NOMO-1 treated with dmso at 0.1 percent for 144 hours (cell line): ENCODE results near the gene SMIM13.
A peak's percentile ranks its signal among the peaks of the same experiment; 100 is the strongest.

ENCODE experiments used
- DNase-seq: peaks from one replicate; lab custom pipeline; 2025; ENCODE audit not compliant: unreplicated experiment; lab: John Stamatoyannopoulos, UW

Gene SMIM13

DNA sequence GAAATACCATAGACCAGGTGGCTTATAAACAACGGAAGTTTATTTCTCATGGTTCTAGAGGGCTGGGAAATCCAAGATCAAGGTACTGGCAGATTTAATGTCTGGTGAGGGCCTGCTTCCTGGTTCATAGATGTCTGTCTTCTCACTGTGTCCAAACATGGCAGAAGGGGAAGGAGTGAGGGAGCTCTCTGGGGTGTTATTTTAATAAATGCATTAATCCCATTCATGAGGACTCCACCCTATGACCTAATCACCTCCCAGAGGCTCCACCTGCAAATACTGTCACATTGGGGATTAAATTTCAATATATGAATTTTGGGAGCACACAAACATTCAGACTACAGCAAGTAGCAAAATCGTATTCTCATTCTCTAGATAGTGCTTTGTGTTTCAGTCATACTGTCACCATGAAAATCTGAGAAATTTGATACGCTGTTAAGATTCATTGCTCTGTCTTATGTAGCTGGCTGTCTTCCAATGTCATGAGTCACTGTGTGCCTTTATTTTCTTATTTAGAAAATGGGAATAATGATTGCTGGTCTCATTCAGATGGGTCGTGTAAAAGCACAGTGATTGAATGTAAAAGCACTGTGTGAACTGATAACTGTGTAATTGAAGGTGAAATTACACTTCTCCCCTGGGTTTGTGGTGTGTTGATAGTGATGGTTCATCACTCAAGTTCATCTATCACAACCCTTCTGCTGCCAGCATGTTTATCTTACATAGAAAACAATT lies 26.8 kb downstream of the SMIM13 start:
- no peak for DNase-seq

DNA sequence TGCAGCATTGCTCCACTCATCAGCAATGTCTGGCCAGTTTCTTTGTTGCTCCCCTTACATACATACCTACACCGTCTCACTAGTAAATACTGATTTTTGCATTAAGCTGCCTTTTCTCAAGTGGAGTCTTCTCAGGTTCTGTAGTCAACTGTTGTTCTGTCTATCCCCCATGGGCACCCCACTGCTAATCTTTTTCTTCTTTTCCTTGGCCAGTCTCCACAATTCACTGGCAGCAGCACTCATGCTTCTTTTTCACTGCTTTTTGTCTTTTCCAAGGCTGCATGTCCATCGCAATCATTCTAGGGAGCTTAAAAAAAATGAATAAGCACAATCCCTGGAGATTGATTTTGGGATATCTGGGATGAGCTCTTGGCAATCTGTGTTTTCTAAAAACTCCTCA lies 28.2 kb downstream of the SMIM13 start:
- DNase-seq: no peak

DNA sequence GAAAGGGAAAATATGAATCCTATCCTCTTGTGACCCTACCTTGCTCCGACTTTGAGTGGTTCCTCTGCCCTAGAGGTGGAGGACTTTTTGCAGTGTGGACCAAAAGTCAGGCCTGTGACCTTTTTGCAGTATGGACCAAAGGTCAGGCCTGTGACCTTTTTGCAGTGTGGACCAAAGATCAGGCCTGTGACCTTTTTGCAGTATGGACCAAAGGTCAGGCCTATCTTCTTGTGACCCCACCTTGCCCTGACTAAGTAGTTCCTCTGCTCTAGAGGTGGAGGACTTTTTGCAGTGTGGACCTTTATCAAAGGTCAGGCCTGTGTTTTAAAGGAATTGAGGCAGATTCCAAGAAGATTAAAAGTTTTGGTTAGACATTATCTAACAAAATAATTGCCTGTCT lies 28.7 kb downstream of the SMIM13 start:
- DNase-seq: no peak

DNA sequence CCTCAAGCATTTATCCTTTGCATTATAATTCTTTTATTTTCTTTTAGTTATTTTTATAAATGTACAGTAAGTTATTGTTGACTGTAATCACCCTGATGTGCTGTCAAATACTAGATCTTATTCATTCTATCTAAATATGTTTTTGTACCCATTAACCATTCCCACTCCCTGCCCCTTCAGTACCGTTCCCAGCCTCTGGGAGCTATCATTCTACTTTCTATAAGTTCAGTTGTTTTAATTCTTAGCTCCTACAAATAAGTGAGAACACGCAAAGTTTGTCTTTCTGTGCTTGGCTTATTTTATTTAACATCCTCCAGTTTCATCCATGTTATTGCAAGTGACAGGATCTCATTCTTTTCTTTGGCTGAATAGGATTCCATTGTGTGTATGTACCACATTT lies 30.3 kb downstream of the SMIM13 start:
- no peak for DNase-seq

DNA sequence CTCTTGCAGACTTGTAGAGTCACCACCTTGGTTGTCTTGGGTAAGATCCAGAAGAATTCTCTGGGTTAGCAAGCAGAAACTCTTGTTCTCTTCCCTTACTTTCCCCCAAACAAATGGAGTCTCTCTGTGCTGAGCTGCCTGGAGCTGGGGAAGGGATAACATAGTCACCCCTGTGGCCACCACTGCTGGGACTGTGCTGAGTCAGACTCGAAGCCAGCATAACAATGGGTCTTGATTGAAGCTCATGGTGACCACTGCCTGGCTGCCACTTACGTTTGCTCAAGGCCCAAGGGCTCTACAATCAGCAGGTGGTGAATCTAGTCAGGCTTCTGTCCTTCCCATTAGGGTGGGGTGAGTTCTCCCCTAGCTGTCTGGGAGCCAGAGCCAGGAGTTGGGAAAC lies 33.2 kb downstream of the SMIM13 start:
- no peak for DNase-seq

DNA sequence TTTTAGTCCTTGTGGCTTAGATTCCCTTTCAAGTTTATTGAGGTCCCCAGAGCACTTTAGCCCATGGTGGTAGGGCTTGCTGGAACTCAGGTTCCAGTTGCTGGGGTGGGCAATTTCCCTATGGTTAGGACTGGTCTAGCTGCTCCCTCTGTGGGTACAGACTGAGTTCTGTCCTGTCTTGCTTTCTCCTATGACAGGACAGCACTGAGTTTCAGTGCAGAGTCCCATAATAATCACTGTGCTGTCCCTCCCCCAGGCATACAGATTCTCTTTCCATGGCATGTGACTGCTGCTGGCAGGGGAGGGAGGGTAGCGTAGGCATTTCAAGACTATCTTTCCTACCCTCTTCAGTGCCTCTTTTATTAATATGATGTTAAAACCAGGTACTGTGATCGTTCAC lies 35.0 kb downstream of the SMIM13 start:
- DNase-seq: no peak

DNA sequence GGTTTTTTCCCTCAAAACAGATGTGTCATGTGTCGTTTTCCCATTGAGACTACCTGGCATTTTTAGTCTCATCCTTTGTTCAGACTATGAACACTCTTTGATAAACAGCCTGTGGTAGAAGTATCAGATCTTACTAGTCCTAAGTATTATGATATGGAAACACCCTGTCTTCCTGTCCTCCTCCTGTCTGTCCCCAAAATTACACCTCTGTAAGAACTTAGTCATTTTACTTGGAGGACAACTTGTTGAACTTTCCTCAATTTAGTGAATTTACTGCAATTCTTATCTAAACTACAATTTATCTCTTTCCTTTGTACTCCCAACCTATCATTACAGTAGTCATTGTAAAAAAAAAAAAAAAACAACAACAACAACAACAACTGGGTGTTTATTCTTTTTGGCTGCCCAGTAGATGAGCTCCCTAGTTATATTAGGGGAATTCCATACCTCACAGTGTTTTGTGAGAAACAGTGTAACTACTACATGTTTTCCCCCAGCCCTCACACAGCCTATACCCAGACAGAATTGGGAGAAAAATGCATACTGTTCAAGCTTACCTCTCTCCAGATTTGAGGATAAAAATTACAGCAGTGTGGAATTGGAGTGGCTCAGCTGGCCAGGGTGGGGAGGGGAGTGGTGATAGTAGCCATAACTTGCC lies 36.4 kb downstream of the SMIM13 start:
- no peak for DNase-seq

DNA sequence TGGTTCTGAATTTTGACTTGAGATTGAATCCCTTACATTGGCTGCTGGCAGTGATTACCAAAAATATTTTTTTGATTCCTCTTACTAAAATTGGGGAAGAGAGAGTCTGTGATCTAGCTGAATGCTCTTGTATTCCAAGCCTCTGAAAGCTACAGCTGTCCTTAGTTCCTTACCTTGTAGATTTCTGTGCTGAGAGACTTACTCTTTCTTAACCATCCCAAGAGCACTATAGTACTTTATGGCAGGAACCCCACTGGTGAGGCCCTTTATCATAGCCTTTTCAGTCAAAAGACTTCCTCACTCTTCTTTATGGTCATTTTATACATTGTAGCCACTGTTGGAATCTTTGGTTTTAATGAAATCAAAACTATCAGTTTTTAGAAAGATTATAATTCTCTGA lies 37.0 kb downstream of the SMIM13 start:
- no peak for DNase-seq

DNA sequence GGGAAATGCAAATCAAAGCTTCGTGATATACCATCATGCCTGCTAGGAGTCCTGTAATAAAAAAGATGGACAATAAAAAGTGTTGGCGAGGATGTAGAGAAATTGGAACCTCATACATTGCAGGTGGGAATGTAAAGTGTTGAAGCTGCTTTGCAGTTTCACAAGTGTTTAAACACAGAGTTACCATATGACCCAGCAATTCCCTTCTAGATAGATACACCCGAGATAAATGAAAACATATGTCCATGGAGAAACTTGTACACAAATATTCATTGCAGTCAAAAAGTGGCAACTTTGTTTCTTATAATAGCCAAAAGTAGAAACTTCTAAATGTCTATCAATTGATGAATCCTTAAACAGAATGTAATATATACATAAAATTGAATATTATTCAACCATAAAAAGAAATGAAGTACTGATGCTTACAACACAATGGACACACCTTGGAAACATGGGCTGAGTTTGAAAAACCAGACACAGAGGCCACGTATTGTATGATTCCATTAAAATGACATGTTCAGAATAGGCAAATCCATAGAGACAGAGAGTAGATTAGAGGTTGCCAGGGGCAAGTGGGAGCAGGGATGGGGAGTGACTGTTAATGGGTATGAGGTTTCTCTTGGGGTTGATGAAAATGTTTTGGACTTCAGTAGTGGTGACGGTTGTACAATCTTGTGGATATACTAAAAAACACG lies 38.7 kb downstream of the SMIM13 start:
- DNase-seq: no peak

DNA sequence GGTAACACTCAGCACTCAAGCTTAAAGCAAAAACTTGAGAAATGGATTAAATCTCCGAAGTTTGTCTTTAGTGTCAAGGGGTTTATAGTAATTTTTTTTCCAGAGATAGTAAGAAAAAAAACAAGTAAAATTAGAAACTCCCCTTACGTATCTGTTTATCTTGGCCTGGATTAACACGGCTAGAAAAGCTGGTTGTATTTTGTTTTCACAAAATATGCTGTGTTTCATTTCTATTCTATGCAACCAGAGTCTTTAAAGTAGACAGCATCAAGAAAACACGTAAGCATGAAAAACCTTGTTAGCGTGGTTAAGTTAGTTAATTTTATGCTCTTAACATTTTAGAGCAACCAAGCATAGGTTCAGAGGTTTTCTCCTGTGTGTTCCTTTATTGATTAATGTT lies 39.6 kb downstream of the SMIM13 start:
- no peak for DNase-seq

DNA sequence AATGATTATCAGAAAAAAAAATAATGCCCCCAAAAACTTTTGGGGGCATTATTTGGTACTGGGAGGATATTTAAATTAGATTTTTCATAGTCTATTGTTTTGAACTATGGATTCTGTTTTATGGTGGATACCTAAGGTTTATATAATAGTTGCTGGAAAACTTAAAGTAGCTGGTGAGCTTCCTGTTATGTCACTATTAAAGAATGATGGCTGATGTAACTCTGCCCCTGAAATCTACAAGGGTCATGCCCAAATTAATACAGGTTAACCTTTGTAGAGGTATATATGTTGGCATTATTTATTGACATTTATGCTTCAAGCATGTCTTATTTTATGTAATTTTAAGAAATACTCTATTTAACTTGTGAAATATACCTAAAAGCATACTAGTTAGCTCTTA lies 43.2 kb downstream of the SMIM13 start:
- DNase-seq: no peak

DNA sequence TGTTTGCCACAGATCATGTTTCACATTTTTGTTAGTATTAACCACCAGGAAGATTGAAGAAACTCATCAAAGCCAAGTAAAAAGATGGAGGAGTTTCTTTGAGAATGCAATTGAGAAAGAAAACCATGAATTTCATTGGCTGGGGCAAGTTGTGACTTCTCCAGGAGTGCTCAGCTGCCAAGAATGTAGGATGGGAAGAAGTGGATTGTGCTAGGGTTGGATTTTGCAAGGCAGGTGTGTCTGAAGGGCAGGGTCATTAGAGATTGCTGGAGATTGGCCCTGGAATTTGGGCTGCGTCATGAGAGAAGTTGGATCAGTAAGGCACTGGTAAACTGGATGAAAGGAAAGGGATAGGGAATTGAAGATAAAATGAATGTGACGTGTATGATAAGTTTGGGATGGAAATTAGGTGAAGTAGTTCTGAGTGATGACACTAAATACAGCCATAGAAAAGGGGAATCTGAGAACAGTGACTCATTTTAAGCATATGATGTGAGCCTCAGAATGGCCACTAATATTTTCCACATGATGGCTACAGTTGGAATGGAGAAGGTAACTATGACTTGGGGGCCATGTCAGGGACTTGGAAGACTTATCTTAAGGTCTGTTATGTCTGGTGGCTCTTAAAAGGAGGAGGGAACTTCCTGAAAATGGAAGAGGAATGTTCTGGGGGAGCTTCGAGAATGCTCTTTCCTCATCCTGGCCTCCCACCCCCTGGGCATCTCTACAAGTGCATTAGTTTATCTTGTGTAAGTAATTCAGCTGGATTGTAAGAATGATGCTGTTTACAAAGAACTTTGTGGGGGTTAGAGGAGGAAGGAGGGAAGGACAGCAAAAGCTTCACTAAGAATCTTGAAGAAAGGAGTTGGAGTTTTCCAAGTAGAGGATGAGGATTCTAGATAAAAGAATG lies 45.7 kb downstream of the SMIM13 start:
- DNase-seq: no peak

DNA sequence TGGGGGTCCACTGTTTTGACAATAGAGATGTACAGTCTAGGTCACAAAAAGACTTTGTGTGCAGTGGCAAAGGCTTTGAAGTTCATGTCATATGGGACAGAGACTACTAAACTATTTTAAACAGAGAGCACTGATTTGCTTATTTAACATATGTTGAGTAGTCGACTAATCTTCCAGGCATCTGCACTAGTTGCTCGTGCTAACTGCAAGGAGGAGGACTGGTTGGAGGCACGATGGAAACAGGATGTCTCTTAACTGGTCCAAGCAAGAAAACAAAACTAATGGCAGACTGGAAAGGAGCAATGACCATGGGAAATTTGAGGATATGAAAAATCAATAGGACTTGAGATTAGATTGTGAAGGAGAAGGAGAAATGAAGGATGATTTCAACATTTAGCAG lies 46.4 kb downstream of the SMIM13 start:
- DNase-seq: no peak

DNA sequence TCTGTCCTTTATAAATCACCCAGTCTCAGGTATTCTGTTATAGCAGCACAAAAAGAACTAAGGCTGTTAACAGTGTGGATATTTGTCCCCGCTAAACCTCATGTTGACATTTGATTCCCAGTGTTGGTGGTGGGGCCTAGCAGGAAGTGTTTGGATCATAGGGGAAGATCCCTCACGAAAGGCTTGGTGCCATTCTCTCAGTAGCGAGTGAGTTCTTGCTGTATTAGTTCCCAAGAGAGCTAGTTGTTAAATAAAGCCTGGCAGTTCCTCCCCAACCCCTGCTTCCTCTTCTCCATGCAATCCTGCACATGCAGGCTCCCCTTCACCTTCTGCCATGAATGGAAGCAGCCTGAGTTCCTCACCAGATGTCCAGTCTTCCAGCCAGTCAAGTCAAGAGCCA lies 47.7 kb downstream of the SMIM13 start:
- no peak for DNase-seq

DNA sequence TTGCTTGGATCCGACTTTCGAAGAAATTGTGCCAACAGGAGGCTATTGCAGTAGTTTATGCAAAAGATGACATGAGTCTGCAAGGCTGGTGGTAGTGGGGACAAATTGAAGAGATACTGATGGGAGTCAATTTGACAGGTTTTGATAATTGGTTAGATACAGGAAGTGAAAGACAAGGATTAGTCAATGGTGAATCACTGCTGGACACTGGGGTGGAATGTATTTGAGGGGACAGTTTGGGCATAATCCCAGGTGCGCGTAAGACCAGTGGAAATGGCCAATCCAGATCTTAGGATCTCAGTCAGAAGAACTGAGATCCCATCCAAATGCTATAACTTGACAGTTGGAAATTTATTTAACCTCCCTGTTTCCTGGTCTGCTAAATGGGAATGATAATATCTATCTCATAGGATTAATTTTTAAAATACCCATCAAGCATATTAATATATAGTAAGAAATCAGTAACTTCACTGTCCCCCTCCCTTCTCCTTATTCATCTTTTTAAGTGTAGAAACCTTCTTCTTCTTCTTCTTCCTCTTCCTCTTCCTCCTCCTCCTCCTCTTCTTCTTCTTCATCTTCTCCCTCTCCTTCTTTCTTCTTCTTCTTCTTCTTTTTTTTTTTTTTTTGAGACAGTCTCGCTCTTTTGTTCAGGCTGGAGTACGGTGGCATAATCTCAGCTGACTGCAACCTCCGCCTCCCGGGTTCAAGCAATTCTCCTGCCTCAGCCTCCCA lies 48.8 kb downstream of the SMIM13 start:
- DNase-seq: no peak

DNA sequence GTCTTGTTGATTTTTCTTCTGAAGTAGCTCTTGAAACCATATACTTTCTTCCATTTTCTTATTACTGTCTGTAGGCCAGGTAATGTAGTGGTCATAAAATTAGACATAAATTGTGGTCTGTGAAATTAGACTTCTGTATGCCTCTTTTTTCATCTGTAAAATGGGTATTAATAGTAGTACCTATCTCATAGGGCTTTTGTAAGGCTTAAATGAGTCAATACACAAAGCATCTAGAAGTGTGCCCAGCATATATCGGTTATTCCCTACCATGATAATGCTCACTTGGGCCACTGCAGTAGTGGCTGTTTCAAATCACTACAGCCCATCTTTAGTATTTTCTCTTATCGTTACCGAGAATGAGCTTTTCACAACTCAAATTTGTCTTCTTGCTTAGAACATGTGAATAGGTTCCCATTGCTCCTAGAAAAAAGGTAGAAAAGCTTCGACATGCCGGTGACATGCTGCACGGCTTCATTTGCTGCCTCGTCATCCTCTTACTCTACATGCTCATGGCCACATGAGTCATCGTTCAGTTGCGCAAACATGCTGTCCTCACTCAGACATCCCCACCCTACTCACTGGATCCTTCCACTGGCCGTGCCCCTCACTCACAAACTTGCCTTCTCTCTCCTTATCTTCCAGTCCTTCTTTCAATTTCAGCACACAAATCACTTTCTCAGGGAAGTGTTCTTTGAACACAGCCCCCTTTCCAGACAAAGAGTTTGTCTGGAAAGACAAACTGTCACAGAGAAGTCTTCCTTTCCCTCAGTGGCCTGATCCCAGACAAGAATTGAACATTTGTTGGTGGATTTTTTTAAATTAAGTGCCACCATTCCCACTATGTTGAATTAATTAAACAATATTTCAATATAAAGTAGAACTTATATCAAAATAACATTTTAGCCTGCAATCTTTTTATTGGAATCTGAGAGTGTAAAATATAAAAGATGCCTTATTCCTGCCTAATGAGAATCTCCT lies 50.0 kb downstream of the SMIM13 start:
- DNase-seq: peak; percentile 54

DNA sequence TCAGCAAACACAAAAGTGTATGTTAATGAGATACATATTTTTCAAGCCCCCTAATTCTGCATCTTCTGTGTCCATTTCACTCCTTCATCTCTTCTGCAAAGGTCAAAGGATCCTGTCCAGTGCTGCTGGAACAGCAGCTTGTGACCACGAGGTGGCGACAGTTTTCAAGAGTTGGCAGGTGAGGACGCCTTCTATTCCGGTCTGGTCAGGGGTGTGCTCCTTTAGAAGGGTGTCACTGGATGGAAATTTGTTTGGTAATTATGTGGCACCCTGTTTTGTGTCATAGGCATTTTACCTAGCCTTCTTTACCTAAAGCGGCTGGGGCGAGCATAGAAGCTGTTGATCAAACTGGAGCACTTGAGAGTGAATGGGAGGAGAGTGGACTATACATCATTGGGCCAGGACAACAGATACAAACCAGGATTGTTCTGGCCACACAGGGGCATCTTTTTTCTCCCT lies 50.8 kb downstream of the SMIM13 start:
- peak; percentile 47 for DNase-seq

DNA sequence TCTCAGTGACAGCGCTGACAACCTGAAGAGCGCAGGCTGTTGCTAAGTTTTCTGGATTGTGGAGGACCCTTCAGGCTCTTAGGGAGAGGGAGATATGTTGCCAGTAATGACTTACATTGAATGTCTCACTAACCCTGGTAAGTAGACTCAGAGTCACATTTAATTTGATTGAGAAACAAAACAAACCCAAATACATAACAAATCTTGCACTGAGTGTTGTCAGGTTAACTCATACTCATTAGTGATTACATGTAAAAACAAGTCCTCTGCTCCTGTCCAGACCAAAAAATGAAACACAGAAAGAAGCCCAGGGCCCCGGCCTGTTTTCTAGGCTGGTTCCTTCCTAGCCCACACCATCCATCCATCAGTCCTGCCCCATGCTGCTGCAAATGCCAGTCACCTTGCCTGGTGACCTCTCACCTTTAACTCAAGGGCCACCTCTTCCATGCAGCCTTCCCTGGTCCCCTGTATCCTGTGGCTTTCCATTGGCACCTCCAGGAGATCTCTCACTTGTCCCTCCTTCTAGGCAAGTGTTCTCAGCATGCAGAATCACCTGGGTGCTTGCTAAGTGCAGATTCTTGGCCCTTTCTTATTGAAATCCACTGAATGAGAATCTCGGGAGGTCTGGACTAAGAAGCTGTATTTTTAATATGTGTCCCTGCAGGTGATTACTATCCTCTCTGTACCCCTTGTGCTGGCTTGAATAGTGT lies 52.6 kb downstream of the SMIM13 start:
- no peak for DNase-seq

DNA sequence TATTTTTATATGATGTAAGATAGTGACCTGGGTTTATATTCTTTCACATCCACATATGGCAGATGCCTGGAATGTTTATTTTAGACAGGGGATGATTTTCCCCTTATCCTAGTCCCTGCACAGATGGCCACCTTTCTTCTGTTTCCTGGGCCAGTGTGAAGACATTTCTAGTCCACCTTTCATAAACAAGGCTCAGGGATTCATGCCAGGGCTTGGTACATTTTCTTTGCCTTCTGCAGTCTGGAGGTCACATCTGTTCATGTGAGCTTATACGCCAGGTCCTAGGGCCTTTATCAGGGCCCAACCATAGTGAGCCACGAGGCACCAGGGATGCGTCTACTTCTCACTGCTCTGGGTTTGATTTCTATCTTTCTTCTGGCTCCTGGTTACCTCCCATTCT lies 55.9 kb downstream of the SMIM13 start:
- DNase-seq: no peak
